Thoracic aorta (tissue), 2 donors: ENCODE data around the gene POSTN. TPM values are rescaled to one million over a fixed set of nuclear protein-coding genes. Genes with fewer than 3 reads are reported as not detected.

Source experiments
- ATAC-seq: fragments of 150-250 bp; one replicate; pipeline ENCODE4 v1.8.0; 2017; ENCODE audit warnings: low read depth; ENCODE audit not compliant: insufficient number of reproducible peaks, low FRiP score
- DNase-seq: peaks from one replicate; pipeline ENCODE4 v3.0.0-alpha.2; 2020; ENCODE audit warnings: low spot score
- H3K27ac ChIP-seq, 2 donors: fragments of 200-600 bp; sonication (generic); 1 replicate in 1 of 2; 2 replicates in 1 of 2; pipeline ENCODE4 v1.5.1; 2016; ENCODE audit warnings: mild to moderate bottlenecking in 2 of 2, moderate library complexity in 2 of 2
- H3K27me3 ChIP-seq: fragments of 200-600 bp; sonication (generic); replicated peaks from 2 replicates; pipeline ENCODE4 v1.6.0; 2016; ENCODE audit warnings: mild to moderate bottlenecking; ENCODE audit not compliant: insufficient read depth
- H3K36me3 ChIP-seq: fragments of 200-600 bp; sonication (generic); one replicate; pipeline ENCODE4 v1.5.1; 2016
- H3K4me1 ChIP-seq, 2 donors: fragments of 200-600 bp; sonication (generic); 1 replicate in 1 of 2; 2 replicates in 1 of 2; pipeline versions ENCODE4 v1.5.1 to v1.6.0; 2016; ENCODE audit warnings: low read depth in 2 of 2, mild to moderate bottlenecking in 1 of 2; ENCODE audit not compliant: control insufficient read depth in 1 of 2
- H3K4me3 ChIP-seq: fragments of 200-600 bp; sonication (generic); 2 replicates; pipeline ENCODE4 v1.5.1; 2016; ENCODE audit warnings: mild to moderate bottlenecking
- H3K9me3 ChIP-seq: fragments of 200-600 bp; sonication (generic); 2 replicates; pipeline ENCODE4 v1.5.1; 2016
- total RNA-seq, 2 donors: library from RNA; depleted of rRNA; stranded (reverse); fragments of >200 nt; gene quantifications; one replicate each; pipeline versions ENCODE4 v1.1.0 to v1.2.3, GENCODE V29; 2016
- TF ChIP-seq, protein P1 (sequence below): fragments of 200-600 bp; sonication (generic); IDR thresholded peaks from one replicate; pipeline ENCODE4 v1.5.1; 2019; ENCODE audit warnings: antibody characterized with exemption

Gene POSTN
- total RNA-seq, 2 donors from 2014 or later: 145 to 191 TPM

DNA sequence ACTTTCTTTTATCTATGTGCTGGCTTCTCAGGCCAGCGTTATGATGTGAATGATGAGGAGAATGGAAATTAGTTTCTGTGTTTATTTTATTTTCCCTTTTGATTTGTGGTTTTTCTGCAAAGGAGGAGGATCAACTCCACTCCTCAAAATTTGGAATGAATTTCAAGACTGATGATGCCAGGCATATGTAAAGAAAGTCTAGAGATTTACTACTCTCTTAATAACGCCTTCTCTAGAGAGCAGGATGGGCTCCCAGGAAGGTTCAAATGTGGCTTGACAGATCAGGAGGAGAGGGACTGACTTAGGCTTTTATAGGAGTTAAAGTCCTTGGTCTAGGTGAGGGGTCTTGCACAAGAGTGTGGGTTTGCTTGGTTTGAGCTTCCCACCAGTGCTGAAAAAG lies 15.1 kb upstream of the POSTN start:
- ATAC-seq: no peak
- H3K4me3 ChIP-seq: no peak overlapping the region

DNA sequence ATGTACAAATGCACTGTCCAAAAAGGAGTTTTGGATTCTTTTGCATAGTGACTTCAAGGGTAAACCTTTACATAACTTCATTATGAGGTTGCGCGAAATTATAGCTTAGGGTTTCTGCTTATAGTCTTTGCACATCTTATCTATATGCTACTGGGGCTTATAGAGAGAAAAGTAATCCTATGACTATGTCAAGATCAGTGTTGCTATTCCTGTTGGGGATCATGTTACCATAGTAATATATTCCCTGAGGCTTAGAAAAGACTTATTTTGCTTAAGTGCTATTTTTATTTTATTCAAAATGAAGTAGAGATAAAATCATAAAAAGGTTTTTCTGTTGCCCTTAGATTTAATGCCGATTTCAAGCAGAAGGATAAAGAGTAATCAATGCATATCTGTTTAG lies 14.7 kb upstream of the POSTN start:
- ATAC-seq (no peak), DNase-seq (no peak)
- Histone ChIP-seq H3K27me3 (no peaks in the 10 kb centered on the region), H3K36me3 (no peaks in the 10 kb centered on the region), H3K4me1 (peaks cover 0 to 11% of the 10 kb centered on the region in 2 donors), H3K27ac (no peak overlapping the region), H3K4me3 (no peak overlapping the region), H3K9me3 (no peaks in the 10 kb centered on the region)
- TF ChIP-seq, protein P1, sequence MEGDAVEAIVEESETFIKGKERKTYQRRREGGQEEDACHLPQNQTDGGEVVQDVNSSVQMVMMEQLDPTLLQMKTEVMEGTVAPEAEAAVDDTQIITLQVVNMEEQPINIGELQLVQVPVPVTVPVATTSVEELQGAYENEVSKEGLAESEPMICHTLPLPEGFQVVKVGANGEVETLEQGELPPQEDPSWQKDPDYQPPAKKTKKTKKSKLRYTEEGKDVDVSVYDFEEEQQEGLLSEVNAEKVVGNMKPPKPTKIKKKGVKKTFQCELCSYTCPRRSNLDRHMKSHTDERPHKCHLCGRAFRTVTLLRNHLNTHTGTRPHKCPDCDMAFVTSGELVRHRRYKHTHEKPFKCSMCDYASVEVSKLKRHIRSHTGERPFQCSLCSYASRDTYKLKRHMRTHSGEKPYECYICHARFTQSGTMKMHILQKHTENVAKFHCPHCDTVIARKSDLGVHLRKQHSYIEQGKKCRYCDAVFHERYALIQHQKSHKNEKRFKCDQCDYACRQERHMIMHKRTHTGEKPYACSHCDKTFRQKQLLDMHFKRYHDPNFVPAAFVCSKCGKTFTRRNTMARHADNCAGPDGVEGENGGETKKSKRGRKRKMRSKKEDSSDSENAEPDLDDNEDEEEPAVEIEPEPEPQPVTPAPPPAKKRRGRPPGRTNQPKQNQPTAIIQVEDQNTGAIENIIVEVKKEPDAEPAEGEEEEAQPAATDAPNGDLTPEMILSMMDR: no peak

More for the DNA sequence above, 15.1 kb upstream of the POSTN start:
- Histone ChIP-seq H3K9me3 (no peaks in the 10 kb centered on the region), H3K27ac (no peak overlapping the region), H3K4me1 (peaks cover 0 to 11% of the 10 kb centered on the region in 2 donors), H3K36me3 (no peaks in the 10 kb centered on the region), H3K27me3 (no peaks in the 10 kb centered on the region)
- no peak for DNase-seq
- TF ChIP-seq, protein P1: no peak

DNA sequence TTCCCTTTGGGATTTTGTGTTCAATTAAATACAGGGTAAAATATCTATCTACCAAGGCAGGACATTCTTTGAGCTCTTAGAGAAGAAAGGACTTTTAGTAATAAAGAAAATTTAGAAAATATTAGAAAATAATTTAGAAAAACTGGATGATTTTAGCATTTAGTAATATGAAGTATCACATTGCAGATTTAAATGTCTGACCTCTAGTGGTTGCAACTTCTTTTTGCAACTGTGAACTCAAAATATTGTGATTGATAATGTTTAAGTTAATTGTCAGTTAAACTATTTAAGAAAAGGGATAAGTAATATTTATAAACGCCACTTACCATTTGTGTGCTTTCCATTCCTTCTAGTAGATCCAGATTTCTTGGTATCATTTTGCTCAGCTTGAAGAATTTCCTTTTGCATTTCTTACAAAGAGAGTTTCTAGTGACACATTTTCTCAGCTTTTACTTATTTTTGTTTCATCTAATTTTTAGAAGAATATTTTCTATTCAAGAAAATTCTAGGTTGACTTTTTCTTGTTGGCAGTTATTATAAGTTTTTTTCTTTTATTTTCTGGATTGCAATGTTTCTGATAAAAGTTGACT lies 10.3 kb upstream of the POSTN start:
- H3K9me3 ChIP-seq: no peaks in the 10 kb centered on the region
- H3K4me3 ChIP-seq: no peak overlapping the region
- TF ChIP-seq, protein P1: no peak
- ATAC-seq (no peak), DNase-seq (no peak)
- no peak overlapping the region for H3K27ac ChIP-seq
- H3K27me3 ChIP-seq: no peaks in the 10 kb centered on the region
- no peaks in the 10 kb centered on the region for H3K4me1 ChIP-seq
- no peaks in the 10 kb centered on the region for H3K36me3 ChIP-seq

DNA sequence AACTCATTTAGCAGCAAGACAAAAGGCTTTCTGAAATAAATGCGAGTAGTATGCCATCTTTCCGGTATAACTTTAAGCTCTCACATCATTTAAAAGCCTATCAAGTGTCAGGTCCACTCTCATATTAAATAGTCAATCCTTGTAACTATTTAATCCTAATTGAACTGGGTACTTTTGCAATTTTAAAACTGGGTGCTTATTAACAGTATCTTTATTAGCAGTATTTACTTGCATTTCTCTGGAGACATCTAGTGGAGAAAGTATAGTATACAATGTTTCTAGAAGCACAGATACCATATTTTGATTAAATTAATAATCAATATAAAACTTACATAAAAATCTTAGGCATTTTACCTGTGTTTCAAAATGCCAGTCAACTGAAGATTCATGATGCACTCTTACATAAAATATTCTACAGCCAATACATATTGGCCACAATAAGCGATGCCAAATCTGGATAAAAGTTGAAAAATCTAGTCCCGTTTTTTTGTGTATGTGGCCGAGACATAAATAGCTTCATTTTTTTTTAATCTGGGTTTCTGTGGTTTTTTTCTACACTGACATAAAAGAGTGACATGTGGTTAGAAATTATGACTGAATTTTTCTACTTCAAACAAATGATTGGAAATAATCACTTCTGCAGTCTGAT lies 4.3 kb upstream of the POSTN start:
- DNase-seq (no peak), ATAC-seq (no peak)
- Histone ChIP-seq H3K9me3 (no peaks in the 10 kb centered on the region), H3K27me3 (no peaks in the 10 kb centered on the region), H3K27ac (no peak overlapping the region), H3K36me3 (no peaks in the 10 kb centered on the region), H3K4me1 (peaks cover 0 to 8% of the 10 kb centered on the region in 2 donors), H3K4me3 (no peak overlapping the region)
- TF ChIP-seq, protein P1: peak; percentile 51

DNA sequence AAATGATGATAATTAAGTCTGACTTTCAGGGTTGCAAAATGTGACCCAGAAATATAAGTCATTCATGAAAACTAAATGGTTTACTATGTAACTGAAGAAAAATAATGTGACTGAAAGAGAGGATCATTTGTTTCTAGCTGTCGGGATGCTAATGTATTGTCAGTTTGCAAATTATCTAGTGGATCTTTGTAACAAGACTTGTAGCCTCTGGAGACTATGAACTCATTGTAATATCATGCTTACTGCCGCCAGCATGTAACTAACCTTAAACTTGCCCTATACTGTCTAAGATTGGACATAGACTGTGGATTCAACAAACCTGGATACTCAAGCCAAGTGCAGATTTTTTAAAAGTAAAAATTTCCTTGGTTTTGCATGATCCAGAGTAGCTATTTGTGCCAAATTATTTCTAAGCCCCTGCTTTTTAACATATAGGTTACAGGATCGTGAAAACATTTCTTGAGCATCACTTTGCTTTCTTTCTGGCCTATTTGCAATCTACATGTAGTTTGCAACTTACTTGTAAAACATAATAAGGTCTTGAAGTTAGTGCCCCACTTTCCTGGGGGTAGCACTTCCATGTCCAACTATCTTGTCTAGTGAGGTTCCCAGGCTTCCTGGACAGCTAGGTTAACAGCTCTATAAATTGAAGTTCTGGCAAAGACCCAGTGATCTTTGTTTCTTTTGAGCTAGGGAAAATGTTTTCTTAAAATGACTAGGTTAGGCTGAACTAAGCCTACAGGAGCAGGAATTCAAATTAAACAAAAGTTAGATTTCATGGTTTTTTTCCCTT lies 3.3 kb upstream of the POSTN start:
- Histone ChIP-seq H3K4me1 (peaks cover 0 to 11% of the 10 kb centered on the region in 2 donors), H3K27me3 (no peaks in the 10 kb centered on the region), H3K4me3 (no peak overlapping the region), H3K36me3 (no peaks in the 10 kb centered on the region), H3K9me3 (no peaks in the 10 kb centered on the region), H3K27ac (no peak overlapping the region)
- TF ChIP-seq, protein P1: no peak
- DNase-seq: no peak
- ATAC-seq: no peak
